ENCODE measurements around the gene SCG3.

The SCG3 gene

GRCh38 chr15:51727141-51727897 is 46.0 kb downstream of the SCG3 start:
- peak; percentile 56 for DNase-seq (ENCODE audit: low read depth)

- peak; percentile 83 for DNase-seq (ENCODE audit: low read depth)
Observed at GRCh38 chr15:51731549-51732267, 50.4 kb downstream of the SCG3 start.

GRCh38 chr15:51732646-51733045 is 51.3 kb downstream of the SCG3 start:
- DNase-seq (ENCODE audit: low read depth) = no peak

- DNase-seq (ENCODE audit: low read depth) = no peak
Observed at GRCh38 chr15:51735228-51736010, 54.1 kb downstream of the SCG3 start.

GRCh38 chr15:51736069-51736468 is 54.8 kb downstream of the SCG3 start:
- DNase-seq (ENCODE audit: low read depth) = peak; percentile 87

GRCh38 chr15:51736751-51737521 is 55.6 kb downstream of the SCG3 start:
- DNase-seq (ENCODE audit: low read depth) = no peak

GRCh38 chr15:51737522-51738305 is 56.4 kb downstream of the SCG3 start, which contains the start of gene LYSMD2:
Gene LYSMD2, minus strand, starts transcription at chr15:51737655. Its CDS starts 33 bp downstream, at chr15:51737622.
- DNase-seq (ENCODE audit: low read depth) = peak; percentile 34

- DNase-seq (ENCODE audit: low read depth) = no peak
Observed at GRCh38 chr15:51738553-51738952, 57.2 kb downstream of the SCG3 start.

GRCh38 chr15:51739061-51739712 is 57.9 kb downstream of the SCG3 start:
- no peak for DNase-seq (ENCODE audit: low read depth)

- DNase-seq (ENCODE audit: low read depth) = no peak
Observed at GRCh38 chr15:51749307-51749706, 68.0 kb downstream of the SCG3 start.

GRCh38 chr15:51750186-51750585 is 68.9 kb downstream of the SCG3 start:
- no peak for DNase-seq (ENCODE audit: low read depth)

- peak; percentile 13 for DNase-seq (ENCODE audit: low read depth)
Observed at GRCh38 chr15:51750792-51751696, 69.7 kb downstream of the SCG3 start, which contains the start of gene TMOD2. Gene TMOD2, plus strand, starts transcription at chr15:51751597. Its CDS starts 14,845 bp downstream, at chr15:51766442.

- peak; percentile 25 for DNase-seq (ENCODE audit: low read depth)
Observed at GRCh38 chr15:51751697-51752683, 70.7 kb downstream of the SCG3 start.

GRCh38 chr15:51752888-51753287 is 71.6 kb downstream of the SCG3 start:
- DNase-seq (ENCODE audit: low read depth) = no peak

- no peak for DNase-seq (ENCODE audit: low read depth)
Observed at GRCh38 chr15:51754267-51754666, 73.0 kb downstream of the SCG3 start.

- DNase-seq (ENCODE audit: low read depth) = no peak
Observed at GRCh38 chr15:51755790-51756189, 74.5 kb downstream of the SCG3 start.

- DNase-seq (ENCODE audit: low read depth) = peak; percentile 34
Observed at GRCh38 chr15:51756482-51756881, 75.2 kb downstream of the SCG3 start.

- DNase-seq (ENCODE audit: low read depth) = peak; percentile 12
Observed at GRCh38 chr15:51757450-51757849, 76.1 kb downstream of the SCG3 start.

All from amniotic epithelial cell (primary cell).